Superior temporal gyrus (tissue), 1 donor: ENCODE results near the gene PALD1.

Experiments used
- DNase-seq: peaks from one replicate; pipeline ENCODE4 v3.0.0-alpha.2; 2016; ENCODE audit errors: extremely low spot score

PALD1 gene

DNA sequence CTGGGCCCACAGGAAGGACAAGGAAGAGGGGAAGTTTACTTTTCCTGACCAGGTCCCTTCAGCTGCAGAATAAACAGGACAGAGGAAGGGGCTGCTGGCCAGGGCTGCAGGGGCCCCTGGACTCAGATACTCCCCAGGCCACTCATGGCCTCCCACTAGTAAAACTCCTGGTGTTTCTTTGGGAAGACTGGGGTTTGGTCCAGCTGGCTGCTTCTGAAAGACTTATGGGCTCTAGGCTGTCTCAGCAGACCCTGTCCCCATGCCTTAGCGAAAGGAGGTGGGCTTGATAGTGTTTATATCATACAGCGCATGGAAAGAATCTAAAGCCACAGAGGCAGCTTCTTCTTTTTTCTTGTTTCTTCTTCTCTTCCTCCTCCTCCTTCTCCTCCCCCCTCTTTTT is 56.4 kb downstream of the PALD1 start:
- no peak for DNase-seq

DNA sequence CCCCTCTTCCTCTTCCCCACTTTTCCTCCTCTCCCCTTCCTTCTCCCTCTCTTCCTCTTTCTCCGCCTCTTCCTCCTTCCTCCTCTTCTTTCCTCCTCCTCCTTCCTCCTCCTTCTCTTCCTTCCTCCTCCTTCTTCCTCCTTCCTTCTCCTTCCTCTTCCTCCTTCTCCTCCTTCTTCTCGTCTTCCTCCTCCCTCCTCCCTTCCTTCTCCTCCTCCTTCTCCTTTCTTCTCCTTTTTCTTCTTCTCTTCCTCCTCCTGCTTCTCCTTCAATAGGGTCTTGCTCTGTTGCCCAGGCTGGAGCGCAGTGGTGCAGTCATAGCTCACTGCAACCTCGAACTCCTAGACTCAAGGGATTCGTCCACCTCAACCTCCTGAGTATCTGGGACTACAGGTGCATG is 56.9 kb downstream of the PALD1 start:
- DNase-seq = no peak

DNA sequence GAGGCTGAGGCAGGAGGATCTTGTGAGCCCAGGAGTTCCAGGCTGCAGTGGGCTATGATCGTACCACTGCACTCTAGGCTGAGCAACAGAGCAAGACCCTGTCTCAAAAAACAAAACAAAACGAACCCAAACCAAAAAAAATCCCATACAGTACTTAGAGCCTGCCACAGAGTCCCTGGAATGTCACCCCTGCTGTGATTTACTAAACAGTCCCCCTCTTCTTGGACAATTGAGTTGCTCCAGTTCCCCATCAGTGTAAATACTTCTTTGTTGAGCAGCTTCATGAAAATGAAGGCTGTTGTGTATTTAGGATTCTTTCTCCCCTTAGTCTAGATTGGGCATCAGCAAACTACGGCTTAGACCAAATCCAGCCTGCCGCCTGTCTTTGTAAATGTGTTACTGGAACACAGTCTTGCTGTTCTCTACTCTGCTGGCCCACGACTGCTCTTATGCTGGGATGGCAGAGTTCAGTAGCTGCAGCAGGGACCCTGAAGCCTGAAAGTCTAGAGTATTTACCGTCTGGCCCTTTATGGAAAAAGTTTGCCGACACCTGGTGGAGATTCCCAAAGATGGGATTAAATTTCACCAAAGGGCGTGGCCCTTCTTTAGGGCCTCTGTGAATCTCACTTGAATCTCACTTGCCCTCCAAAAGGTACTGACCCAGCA is 57.8 kb downstream of the PALD1 start:
- DNase-seq = no peak

DNA sequence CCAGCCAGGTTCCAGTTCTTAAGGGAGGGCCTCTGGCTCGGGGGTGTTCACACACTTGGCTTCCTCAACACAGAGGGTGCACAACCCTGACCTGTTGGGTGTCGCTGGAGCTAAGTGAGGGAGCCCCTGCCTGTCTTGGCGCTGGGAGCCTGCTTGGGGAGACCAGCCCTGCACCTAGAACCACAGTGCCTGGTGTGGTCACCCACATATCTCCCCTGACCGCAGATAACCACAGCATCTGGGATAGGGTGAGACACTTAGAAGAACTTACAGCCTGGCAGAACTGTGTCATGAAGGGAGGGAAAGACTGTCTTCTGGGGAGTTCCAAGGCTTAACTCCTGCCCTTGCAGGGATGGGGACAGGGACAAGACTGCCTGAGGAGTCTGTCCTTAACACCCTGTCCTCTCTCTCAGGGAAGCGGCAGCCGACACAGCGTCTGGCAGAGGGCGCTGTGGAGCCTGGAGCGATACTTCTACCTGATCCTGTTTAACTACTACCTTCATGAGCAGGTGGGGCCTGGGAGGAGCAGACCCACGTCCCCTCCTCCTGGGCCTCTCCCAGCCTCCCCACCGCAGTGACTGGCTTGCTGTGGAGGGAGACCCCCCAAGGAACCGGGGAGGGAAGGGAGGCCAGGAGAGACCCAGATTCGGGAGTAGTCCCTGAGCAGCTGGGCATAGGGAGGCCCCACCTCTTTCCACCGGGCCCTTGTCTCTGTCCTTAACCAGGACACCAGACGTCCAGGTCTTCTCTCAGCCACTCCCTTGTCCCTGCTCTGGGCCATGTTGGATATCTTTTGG is 59.0 kb downstream of the PALD1 start:
- no peak for DNase-seq

DNA sequence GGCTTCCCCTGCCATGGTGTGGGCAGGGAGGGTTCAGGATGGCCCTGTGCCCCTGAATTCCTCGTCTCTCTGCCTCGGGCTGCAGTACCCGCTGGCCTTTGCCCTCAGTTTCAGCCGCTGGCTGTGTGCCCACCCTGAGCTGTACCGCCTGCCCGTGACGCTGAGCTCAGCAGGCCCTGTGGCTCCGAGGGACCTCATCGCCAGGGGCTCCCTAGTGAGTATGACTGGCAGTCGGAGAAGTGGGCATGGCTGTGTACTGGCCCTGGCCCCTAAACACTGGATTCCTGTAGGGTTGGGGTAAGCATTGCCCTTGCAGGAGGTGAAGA is 59.6 kb downstream of the PALD1 start:
- no peak for DNase-seq

DNA sequence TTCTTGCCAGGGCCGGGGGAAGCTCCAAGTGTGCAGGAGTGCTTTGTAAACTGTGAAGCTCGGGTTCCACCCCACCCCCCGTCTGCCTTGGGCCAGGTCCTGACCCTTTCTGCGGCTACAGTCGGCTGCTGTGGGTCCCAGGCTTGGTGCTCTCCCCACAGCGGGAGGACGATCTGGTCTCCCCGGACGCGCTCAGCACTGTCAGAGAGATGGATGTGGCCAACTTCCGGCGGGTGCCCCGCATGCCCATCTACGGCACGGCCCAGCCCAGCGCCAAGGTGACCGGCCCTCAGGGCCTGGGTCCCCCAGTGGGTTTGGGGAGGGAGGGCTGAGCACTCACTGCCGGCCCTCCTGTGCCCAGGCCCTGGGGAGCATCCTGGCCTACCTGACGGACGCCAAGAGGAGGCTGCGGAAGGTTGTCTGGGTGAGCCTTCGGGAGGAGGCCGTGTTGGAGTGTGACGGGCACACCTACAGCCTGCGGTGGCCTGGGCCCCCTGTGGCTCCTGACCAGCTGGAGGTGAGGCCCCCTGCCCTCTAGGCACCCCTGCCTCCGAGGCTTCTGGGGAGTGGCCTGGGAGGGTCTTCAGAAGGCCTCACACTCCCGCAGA is 60.3 kb downstream of the PALD1 start:
- DNase-seq = no peak

DNA sequence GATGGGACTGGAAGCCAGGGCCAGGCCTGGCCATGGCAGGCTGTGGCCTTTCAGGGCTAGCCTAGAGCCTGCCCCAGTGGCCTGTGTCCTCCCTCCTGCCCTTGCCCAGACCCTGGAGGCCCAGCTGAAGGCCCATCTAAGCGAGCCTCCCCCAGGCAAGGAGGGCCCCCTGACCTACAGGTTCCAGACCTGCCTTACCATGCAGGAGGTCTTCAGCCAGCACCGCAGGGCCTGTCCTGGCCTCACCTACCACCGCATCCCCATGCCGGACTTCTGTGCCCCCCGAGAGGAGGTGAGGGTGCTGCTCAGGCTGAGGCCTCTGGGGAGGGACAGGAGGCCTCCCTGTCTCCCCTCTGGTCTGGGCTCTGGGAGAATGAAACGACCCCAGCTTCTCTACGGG is 60.9 kb downstream of the PALD1 start:
- DNase-seq = no peak

DNA sequence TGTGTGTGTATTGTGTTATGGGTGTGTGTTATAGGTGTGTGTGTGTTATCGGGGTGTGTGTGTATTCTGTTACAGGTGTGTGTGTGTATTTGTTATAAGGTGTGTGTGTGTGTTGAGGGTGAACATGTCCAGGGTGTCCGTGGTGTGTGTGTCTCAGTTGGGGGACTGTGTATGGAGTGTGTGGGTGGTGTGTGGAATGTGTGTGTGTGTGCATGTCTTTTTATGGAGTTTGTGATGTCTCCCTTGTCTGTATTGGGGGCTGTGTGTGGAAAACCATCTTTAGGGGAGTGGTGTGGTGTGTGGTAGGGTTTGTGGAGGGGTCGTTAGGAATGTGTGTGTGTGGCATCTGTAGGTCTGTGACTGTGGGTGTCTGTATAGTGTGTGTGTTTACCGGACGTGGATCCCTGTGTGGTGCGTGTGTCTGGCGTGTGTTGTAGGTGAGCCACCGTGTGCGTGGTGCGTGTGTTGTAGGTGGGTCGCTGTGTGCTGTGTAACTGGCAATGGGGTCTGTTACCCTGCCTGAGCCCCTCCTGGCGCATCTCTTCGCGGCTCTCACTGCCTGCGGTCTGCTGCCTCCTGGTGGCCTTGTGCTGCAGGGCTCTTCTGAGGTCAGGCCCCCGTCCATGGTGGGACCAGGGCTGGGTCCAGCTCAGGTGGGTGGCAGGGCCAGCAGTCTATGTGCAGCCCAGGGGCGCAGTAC is 61.7 kb downstream of the PALD1 start:
- DNase-seq = no peak

DNA sequence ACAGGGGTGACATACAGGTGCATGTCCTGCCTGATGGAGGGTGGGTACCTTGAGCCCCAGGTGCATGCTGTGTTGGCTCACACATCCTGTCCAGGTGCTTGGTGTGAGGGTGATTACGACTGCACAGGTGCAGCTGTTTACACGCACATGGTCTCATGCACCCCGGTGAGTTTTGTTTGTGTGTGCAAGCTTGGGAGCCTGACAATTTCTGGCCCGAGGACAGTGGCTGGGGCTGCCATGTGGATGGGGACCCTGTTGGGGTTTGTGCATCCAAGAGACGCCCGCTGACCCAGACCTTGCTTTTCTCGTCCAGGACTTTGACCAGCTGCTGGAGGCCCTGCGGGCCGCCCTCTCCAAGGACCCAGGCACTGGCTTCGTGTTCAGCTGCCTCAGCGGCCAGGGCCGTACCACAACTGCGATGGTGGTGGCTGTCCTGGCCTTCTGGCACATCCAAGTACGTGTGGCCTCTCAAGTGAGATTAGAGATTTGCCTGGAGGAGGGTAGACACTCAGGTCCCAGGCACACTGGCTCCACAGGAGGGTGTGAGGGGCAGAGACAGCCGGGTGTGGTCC is 62.3 kb downstream of the PALD1 start:
- no peak for DNase-seq

DNA sequence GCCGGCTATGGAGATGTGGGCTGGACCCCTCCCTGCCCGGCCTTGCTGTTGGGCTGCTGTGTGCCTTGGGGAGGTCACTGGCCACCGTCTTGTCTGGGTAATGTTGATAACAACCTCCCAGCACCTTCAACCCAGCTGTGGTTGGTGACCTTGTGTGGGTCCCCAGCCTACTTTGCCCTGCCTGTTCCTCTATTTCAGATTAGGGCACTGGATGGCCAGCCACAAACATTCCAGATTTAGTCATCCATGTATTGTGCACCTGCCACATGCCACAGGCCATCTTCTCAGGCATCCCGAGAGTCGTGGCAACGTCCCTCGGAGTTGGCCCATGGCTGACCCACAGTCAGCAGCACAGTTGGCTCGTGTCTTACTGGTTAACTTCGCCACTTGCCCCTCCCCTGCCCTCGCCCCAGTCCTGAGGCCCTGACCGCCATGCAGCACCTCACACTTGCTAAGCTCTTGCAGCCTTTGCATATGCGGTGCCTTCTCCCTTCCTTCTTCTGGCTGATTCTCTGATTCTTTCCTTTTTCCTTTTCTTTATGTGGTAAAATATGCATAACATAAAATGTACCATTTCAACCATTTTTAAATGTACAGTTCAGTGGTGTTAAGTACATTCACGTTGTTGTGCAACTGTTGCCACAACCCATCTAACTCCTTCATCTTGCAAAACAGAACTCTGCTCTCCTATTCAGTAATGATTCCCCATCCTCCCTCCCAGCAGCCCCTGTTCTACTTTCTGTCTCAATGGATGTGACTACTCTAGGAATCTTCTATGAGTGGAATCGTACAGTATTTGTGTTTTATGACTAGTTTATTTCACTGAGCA is 63.4 kb downstream of the PALD1 start:
- no peak for DNase-seq

DNA sequence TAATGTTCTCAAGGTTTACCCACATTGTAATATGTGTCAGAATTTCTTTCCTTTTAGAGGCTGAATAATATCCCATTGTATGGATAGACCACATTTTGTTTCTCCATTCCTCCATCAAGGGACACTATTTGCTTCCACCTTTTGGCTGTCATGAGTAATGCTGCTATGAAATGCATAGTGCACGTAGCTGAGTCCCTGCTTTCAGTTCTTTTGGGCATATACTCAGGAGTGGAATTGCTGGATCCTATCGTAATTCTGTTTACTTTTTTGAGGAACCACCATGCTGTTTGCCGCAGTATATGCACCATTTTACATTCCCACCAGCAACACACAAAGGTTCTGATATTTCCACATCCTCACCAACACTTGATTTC is 64.0 kb downstream of the PALD1 start:
- no peak for DNase-seq

DNA sequence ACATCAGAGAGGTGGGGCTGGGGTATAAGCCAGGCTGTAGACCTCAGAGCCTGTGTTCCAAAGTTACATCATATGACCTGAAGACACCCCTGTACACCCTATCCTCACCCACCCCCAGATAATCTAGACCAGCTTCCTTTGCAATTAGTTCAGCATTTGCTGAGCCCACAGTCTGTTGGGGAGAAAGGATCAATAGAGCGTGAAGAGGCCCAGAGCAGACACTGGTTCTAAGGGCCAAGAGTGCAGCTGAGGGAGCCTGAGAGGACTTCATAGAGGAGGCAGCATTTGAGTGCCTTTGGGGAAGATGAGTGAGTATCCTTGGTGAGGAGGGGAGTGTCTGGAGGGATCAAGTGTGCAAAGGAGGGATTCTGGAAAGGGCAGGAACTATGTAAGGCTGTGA is 65.3 kb downstream of the PALD1 start:
- DNase-seq = no peak

DNA sequence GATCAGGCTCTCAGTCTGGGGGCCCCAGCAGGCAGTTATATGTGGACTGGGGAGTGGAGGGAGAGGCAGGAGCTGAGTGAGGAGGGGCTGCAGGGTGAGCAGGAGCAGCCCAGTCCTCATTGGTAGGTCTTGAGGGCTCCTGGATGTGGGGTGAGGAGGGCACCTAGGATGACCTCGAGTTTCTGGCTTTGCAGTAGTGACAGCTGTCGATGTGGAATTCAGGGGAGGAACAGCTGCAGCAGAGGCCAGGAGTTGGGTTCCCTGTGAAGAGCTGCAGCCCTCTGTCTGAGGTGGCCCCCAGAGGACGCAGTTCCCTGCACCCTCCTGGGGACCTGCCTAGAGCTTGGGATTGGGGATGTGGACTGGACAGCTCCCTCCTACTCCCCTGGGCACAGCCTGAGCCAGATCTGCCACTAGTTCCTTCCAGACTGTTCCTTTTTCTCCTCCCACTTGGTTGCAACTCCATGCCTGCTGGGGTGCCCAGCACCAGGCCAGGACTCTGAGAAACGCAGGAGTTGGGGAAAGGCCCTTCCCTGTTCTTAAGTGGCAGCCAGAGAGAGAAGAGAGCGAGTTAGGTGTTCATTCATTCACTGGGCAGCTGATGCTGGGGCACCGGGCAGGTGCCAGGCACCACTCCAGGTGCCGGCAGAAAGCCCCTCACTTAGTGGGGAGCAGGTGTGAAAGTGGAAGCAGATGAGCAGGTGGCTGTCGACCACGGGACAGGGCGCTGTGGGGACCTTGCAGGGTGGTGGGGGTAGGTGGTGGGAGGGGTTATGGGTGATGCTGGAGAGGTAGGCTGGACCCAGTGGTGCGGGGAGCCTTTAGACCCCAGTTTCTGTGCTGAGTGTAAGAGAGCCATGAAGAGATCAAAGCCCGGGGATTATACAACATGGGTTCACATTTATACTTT is 66.1 kb downstream of the PALD1 start:
- no peak for DNase-seq

DNA sequence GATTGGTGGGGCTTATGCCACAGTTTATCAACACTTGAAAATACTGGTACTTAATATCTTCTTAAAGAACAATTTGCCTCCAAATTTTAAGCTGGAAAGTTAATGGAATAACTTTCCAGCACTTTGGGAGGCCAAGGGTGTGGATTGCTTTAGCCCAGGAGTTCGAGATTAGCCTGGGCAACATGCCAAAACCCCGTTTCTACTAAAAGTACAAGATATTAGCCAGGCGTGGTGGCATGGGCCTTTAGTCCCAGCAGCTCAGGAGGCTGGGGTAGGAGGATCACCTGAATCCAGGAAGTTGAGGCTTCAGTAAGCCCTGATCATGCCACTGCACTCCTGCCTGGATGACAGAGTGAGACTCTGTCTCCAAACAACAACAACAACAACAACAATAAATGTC is 68.0 kb downstream of the PALD1 start:
- DNase-seq = no peak

DNA sequence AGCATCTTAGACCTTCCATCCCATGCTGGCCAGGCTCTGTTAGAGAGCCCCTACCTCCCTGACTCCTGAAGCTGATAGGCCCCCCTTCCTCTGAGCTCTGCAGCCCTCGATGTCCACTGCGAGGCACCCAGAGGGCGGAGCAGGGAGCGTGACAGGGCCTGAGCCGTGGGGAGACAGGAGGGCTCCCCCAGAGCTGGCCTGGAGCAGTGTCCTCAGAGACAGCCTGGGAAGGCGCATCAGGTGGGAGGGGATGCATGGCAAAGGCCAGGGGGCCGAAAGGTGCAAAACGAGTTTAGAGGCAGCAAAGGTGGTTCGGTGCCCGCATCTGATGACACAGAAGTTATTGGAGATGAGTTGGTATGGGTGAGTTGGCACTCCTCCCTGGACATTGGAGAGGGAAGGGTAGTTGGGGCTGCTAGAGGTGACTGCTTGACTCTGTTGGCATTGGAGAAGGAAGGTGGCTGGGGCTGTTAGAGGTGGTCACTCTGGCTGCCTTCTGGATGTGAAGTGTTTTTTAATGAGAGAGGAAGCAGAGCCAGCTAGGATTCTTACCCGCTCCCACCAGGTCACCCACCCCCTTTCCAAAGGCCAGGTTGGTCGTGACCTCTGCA is 70.9 kb downstream of the PALD1 start:
- no peak for DNase-seq

DNA sequence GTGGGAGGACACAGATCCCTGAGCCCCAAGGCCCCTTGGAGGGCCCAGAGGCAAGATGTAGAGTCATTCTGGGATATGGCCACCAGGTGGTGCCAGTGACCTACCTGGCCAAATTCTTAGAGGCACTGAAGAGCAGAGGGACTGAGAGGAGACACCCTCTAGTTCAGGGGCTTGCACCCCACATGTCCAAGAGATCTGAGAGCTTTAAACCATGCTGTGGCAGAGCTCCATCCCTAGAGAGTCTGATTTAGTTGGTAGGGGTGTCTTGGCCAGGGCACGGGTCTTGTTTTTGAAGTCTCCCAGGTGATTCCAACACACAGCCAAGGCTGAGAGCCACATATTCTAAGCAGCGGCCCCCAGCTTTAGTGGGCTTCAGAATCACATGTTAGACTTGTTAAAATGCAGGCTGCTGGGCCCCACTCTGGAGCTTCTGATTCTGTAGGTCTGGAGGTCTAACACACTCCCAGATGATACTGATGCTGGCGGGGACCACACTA is 71.4 kb downstream of the PALD1 start:
- DNase-seq = peak; percentile 89

DNA sequence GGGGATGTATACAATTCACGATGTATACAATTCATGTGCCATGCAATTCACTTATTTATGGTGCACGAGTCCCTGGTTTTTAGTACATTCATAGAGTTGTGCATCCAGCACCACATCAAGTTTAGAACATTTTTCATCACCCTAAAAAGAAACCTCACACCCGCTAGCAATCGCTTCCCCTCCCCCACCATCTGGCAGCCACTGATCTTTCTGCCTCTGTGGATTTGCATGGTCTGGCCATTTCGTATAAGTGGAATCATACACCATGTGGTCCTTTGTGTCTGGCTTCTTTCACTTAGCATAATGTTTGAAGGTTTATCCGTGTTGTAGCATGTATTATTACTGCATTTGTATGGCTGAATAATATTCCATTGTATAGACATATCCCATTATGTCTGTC is 71.9 kb downstream of the PALD1 start:
- DNase-seq = no peak

DNA sequence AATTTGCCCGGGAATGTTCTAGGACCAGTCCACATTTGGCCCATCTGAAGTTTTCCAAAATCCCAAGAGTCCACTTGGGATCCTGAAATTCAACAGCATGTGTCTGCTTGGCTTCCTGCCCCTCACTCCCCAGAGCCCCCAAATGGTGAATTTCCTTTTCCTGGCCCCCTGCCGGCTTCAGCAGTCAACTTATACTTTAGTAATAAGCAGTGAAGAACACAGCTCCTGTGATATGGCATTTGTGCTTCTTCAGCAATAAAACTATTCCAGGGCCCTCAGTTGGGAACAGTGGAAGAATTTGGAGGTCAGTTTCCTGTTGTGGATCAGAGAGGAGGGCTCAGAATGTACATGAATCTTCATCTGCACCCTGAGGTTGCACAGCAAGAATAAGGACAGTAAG is 72.9 kb downstream of the PALD1 start:
- DNase-seq = no peak

DNA sequence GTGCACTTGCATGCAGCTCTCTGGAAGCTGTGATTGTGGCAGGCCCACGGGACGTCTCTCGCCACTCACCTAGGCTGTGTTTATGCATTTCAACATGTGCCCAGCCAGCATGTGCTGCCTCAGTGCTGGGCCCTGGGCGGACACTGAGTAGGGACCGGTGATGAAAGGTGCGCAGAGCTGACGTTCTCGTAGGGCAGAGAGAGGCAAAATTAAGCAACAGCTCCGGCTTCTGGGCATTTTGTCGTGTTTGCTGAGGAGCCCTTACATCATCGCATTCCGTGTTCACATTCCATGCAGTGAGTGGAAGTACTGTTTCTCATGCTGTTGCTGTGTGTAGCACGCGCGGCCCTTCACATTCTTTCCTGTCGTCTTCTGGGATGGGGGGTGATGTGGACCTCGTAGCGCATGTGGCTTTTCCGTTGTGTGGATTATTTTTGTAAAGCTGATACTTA is 73.4 kb downstream of the PALD1 start:
- DNase-seq = no peak

DNA sequence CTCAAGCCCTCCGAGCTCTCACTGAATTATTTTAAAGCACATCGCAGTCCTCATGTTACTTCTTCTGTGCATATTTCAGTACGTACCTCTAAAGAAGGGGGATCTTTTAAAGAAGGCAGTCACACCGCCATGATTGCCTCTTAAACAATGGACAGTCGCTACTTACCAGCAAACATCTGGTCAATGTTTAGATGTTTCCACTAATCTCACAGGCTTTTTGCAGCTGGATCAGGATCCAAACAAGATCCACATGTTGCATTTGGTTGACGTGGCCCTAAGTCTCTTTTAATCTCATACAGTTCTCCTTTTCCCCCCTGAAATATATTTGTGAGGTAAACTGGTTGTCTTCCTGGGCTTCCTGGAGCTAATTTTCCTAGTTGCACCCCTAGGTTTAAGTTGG is 74.0 kb downstream of the PALD1 start:
- no peak for DNase-seq
